Astrocyte of the spinal cord (primary cell): ENCODE results near the gene ZNF217.

Source experiments
- DNase-seq: peaks from one replicate; pipeline ENCODE4 v3.0.0; 2011; ENCODE audit warnings: low read depth, low spot score
- H3K4me3 ChIP-seq: 2 replicates; pipeline ENCODE4 v1.5.1; 2011; ENCODE audit warnings: low read depth, mild to moderate bottlenecking, low read length, moderate library complexity
- in situ Hi-C: cut with HindIII; loops from 2 replicates; pipeline ENCODE4 v1.10.0; 2017; ENCODE audit warnings: low sequenced_read_pairs
- TF ChIP-seq, protein P1 (sequence below): IDR thresholded peaks from 2 replicates; pipeline ENCODE4 v1.5.1; 2012; ENCODE audit warnings: low read depth, mild to moderate bottlenecking, low read length, inconsistent platforms

The ZNF217 gene

GRCh38 chr20:53575481-53576194 lies 18.0 kb downstream of the ZNF217 start:
- no peak overlapping the region for H3K4me3 ChIP-seq
- DNase-seq = no peak
- TF ChIP-seq, protein P1, sequence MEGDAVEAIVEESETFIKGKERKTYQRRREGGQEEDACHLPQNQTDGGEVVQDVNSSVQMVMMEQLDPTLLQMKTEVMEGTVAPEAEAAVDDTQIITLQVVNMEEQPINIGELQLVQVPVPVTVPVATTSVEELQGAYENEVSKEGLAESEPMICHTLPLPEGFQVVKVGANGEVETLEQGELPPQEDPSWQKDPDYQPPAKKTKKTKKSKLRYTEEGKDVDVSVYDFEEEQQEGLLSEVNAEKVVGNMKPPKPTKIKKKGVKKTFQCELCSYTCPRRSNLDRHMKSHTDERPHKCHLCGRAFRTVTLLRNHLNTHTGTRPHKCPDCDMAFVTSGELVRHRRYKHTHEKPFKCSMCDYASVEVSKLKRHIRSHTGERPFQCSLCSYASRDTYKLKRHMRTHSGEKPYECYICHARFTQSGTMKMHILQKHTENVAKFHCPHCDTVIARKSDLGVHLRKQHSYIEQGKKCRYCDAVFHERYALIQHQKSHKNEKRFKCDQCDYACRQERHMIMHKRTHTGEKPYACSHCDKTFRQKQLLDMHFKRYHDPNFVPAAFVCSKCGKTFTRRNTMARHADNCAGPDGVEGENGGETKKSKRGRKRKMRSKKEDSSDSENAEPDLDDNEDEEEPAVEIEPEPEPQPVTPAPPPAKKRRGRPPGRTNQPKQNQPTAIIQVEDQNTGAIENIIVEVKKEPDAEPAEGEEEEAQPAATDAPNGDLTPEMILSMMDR = no peak
- in situ Hi-C loops = no loop called here

GRCh38 chr20:53574819-53575218 lies 18.8 kb downstream of the ZNF217 start:
- TF ChIP-seq, protein P1 = no peak
- in situ Hi-C loops = no loop called here
- H3K4me3 ChIP-seq = no peak overlapping the region
- no peak for DNase-seq

DNA sequence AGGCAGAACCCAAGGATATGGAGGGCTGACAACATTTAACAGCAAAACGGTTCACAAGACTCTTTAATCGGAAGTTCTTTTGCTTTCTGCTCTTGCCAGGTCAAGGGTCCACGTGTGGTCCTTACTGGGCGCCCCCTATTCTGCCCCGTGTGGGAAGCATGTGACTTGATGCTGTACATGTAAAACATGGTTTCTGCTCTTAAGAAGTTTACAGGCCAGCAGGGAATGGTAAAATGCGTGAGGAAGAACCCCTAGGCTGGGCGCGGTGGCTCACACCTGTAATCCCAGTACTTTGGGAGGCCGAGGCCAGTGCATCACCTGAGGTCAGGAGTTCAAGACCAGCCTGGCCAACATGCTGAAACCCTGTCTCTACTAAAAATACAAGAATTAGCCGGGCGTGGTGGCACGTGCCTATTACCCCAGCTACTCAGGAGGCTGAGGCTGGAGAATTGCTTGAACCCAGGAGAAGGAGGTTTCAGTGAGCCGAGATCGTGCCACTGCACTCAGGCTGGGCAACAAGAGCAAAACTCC lies 19.3 kb downstream of the ZNF217 start:
- H3K4me3 ChIP-seq = no peak overlapping the region
- no peak for DNase-seq
- in situ Hi-C loops = no loop called here
- TF ChIP-seq, protein P1 = no peak

GRCh38 chr20:53571555-53572286 lies 21.9 kb downstream of the ZNF217 start:
- no peak overlapping the region for H3K4me3 ChIP-seq
- DNase-seq = no peak
- in situ Hi-C loops = no loop called here
- TF ChIP-seq, protein P1 = no peak

- in situ Hi-C loops = no loop called here
- DNase-seq = no peak
- H3K4me3 ChIP-seq = no peak overlapping the region
- TF ChIP-seq, protein P1 = no peak
These were observed 23.0 kb downstream of the ZNF217 start for GRCh38 chr20:53570446-53571276.

GRCh38 chr20:53569606-53570307 lies 23.9 kb downstream of the ZNF217 start:
- no peak for DNase-seq
- TF ChIP-seq, protein P1 = no peak
- in situ Hi-C loops = no loop called here
- H3K4me3 ChIP-seq = no peak overlapping the region
